ENCODE measurements around the gene ATP1A2.

ATP1A2 gene

GRCh38 chr1:160179336-160179735 lies 63.8 kb downstream of the ATP1A2 start:
- ChIA-PET CTCF (interaction anchor here (0.7 to 1.5 kb wide), 4 partner anchors 10 to 197 kb away, joined by 3 to 4 read pairs (median 4); no protein-coding TSS in a partner anchor), POLR2A (no interaction called here)
- no peak for DNase-seq (ENCODE audit: extremely low spot score)
- no peak for TF ChIP-seq CTCF (IDR thresholded peaks at IDR 0.05; ENCODE audit: control extremely low read depth, extremely low read depth, low read depth, missing control alignments)

GRCh38 chr1:160186246-160186645 lies 70.7 kb downstream of the ATP1A2 start:
- no peak for DNase-seq (ENCODE audit: extremely low spot score)
- ChIA-PET POLR2A (no interaction called here), CTCF (interaction anchor here (0.7 to 1.3 kb wide), 3 partner anchors 17 to 190 kb away, joined by 3 to 4 read pairs (median 3); no protein-coding TSS in a partner anchor)
- no peak for TF ChIP-seq CTCF (IDR thresholded peaks at IDR 0.05; ENCODE audit: control extremely low read depth, extremely low read depth, low read depth, missing control alignments)

- POLR2A ChIA-PET: no interaction called here
- CTCF ChIA-PET: interaction anchor here (0.7 to 7.2 kb wide), 6 partner anchors 9 to 190 kb away, joined by 3 to 126 read pairs (median 3); no protein-coding TSS in a partner anchor
- no peak for TF ChIP-seq CTCF (IDR thresholded peaks at IDR 0.05; ENCODE audit: control extremely low read depth, extremely low read depth, low read depth, missing control alignments)
- DNase-seq (ENCODE audit: extremely low spot score): no peak
Measured at GRCh38 chr1:160186729-160187128, 71.2 kb downstream of the ATP1A2 start.

GRCh38 chr1:160187407-160187806 lies 71.8 kb downstream of the ATP1A2 start:
- DNase-seq (ENCODE audit: extremely low spot score): no peak
- ChIA-PET CTCF (interaction anchor here (0.7 to 7.2 kb wide), 6 partner anchors 9 to 105 kb away, joined by 3 to 134 read pairs (median 12); partner anchors contain the start of gene PEA15), POLR2A (no interaction called here)
- no peak for TF ChIP-seq CTCF (IDR thresholded peaks at IDR 0.05; ENCODE audit: control extremely low read depth, extremely low read depth, low read depth, missing control alignments)

GRCh38 chr1:160188341-160188740 lies 72.8 kb downstream of the ATP1A2 start:
- ChIA-PET POLR2A (no interaction called here), CTCF (interaction anchor here (1.4 to 7.2 kb wide), 8 partner anchors 16 to 188 kb away, joined by 3 to 134 read pairs (median 13); partner anchors contain the start of gene PEA15)
- TF ChIP-seq CTCF (IDR thresholded peaks at IDR 0.05; ENCODE audit: control extremely low read depth, extremely low read depth, low read depth, missing control alignments): no peak
- DNase-seq (ENCODE audit: extremely low spot score): no peak

GRCh38 chr1:160189649-160190625 lies 74.4 kb downstream of the ATP1A2 start, which contains the start of gene CASQ1:
CASQ1 (plus strand) TSS chr1:160190575; CDS start chr1:160190752, 177 bp downstream.
- TF ChIP-seq CTCF (IDR thresholded peaks at IDR 0.05; ENCODE audit: control extremely low read depth, extremely low read depth, low read depth, missing control alignments): no peak
- ChIA-PET CTCF (interaction anchor here (0.8 to 7.2 kb wide), 10 partner anchors 9 to 187 kb away, joined by 3 to 134 read pairs (median 12); partner anchors contain the start of genes PEA15 and PEX19), POLR2A (interaction anchor here (0.8 kb wide), 1 partner anchor 187 kb away, joined by 3 read pairs; no protein-coding TSS in a partner anchor)
- DNase-seq (ENCODE audit: extremely low spot score): no peak

Data from GM10248 (cell line).